OCI-LY7 (cell line): Measurements from ENCODE around the gene ATP8B4. TPM values are rescaled to one million over a fixed set of nuclear protein-coding genes. Genes with fewer than 3 reads are reported as not detected.

Experiments
- BruUV-seq: library from RNA; stranded (reverse); fragments of 400-500 nt; replicated peaks from 2 replicates; lab custom pipeline; 2021; lab: Mats Ljungman, UMichigan
- CTCF ChIA-PET: fragments of 300-600 bp; sonication (Branson Sonifier 250); formaldehyde crosslinking; loops from one replicate; lab custom pipeline; 2022; ENCODE audit warnings: antibody characterized with exemption; ENCODE audit not compliant: unreplicated experiment; lab: Charles Lee
- POLR2A ChIA-PET: fragments of 300-600 bp; sonication (Branson Sonifier 250); formaldehyde crosslinking; loops from one replicate; lab custom pipeline; 2022; ENCODE audit warnings: antibody characterized with exemption; lab: Charles Lee
- DNase-seq: peaks from one replicate; pipeline ENCODE4 v3.0.0-alpha.2; 2015; ENCODE audit warnings: low spot score
- H2AFZ ChIP-seq: fragments of 200-600 bp; sonication (generic), shearing (Covaris generic); 2 replicates; pipeline ENCODE4 v1.6.1; 2014; ENCODE audit warnings: mild to moderate bottlenecking, antibody characterized with exemption, low read length, moderate library complexity
- H3K27ac ChIP-seq: fragments of 200-600 bp; sonication (generic); 2 replicates; pipeline ENCODE4 v1.5.1; 2014; ENCODE audit warnings: mixed run types, low read depth, mild to moderate bottlenecking, moderate library complexity, low read length, inconsistent platforms; ENCODE audit not compliant: poor library complexity, severe bottlenecking
- H3K36me3 ChIP-seq: fragments of 200-600 bp; sonication (generic); 2 replicates; pipeline ENCODE4 v1.6.1; 2014; ENCODE audit warnings: mild to moderate bottlenecking, antibody characterized with exemption, low read length, moderate library complexity, mixed read lengths; ENCODE audit not compliant: insufficient read depth
- H3K4me1 ChIP-seq: fragments of 200-600 bp; sonication (generic); 2 replicates; pipeline ENCODE4 v1.5.1; 2014; ENCODE audit warnings: mild to moderate bottlenecking, low read length; ENCODE audit not compliant: insufficient read depth, poor library complexity, severe bottlenecking
- H3K4me2 ChIP-seq: fragments of 200-600 bp; sonication (generic); 2 replicates; pipeline ENCODE4 v1.6.1; 2014; ENCODE audit warnings: mild to moderate bottlenecking, low read length
- H3K4me3 ChIP-seq: fragments of 200-600 bp; sonication (generic); 2 replicates; pipeline ENCODE4 v1.5.1; 2014; ENCODE audit warnings: mild to moderate bottlenecking, low read depth, low read length; ENCODE audit not compliant: poor library complexity, severe bottlenecking
- H3K79me2 ChIP-seq: fragments of 200-600 bp; sonication (generic); 2 replicates; pipeline ENCODE4 v1.6.1; 2016; ENCODE audit warnings: low read depth, mild to moderate bottlenecking, low read length, moderate library complexity, mixed read lengths; ENCODE audit not compliant: insufficient read depth
- H3K9me2 ChIP-seq: fragments of 200-600 bp; sonication (generic); 2 replicates; pipeline ENCODE4 v1.6.1; 2016; ENCODE audit warnings: mild to moderate bottlenecking, low read length, mixed read lengths; ENCODE audit not compliant: insufficient read depth
- H3K9me3 ChIP-seq: fragments of 200-600 bp; sonication (generic); 2 replicates; pipeline ENCODE4 v1.6.1; 2014; ENCODE audit warnings: mild to moderate bottlenecking, mixed run types, low read length, mixed read lengths
- H4K20me1 ChIP-seq: fragments of 200-600 bp; sonication (generic); 2 replicates; pipeline ENCODE4 v1.6.1; 2014; ENCODE audit warnings: mild to moderate bottlenecking, antibody characterized with exemption, low read length, moderate library complexity, mixed read lengths; ENCODE audit not compliant: insufficient read depth
- EZH2phosphoT487 ChIP-seq: fragments of 200-600 bp; sonication (generic); IDR thresholded peaks from 2 replicates; pipeline ENCODE4 v1.6.1; 2018; ENCODE audit warnings: low read depth, borderline replicate concordance, mild to moderate bottlenecking, mixed run types, antibody characterized with exemption, low read length, moderate library complexity, mixed read lengths
- intact Hi-C: fragments of 100-400 bp; cut with micrococcal nuclease; formaldehyde crosslinking; loops from one replicate; pipeline ENCODE4 v1.10.0; 2022; ENCODE audit not compliant: unreplicated experiment
- total RNA-seq, 2 experiments: library from RNA; depleted of rRNA in 1 of 2; stranded (reverse); fragments of >200 nt in 1 of 2; shearing (Covaris generic) in 1 of 2; gene quantifications; 2 replicates each; pipeline ENCODE4 v1.2.3, GENCODE V29; 2014 to 2022
- TF ChIP-seq, protein P1 (sequence below): fragments of 200-600 bp; sonication (generic); conservative IDR thresholded peaks from 2 replicates; pipeline ENCODE4 v1.5.1; 2014; ENCODE audit warnings: mild to moderate bottlenecking, antibody characterized with exemption, low read length, moderate library complexity, mixed read lengths

Gene ATP8B4
- total RNA-seq, 2 experiments from 2014 or later: not detected

DNA sequence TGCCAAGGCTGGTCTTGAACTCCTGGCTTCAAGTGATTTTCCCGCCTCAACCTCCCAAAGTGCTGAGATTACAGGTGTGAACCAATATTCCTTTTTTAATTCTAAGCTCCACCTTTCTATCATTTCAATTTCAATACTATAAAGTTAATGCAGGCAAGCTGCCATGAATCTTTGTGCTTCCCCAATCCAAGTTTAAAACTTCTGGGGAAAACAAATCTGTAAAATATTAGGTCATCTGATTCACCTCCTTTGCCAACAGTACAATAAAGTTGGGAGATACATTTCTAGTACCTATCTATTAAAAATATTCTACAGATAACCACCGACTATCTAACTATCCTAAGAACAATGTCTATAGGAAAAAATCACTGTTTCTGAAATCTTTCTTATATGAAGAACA lies 102.1 kb downstream of the ATP8B4 start:
- no peaks in the 10 kb centered on the region for H3K4me1 ChIP-seq
- intact Hi-C loops: no loop called here
- POLR2A ChIA-PET: no interaction called here
- H4K20me1 ChIP-seq: no peaks in the 10 kb centered on the region
- H3K79me2 ChIP-seq: no peaks in the 10 kb centered on the region
- no peak overlapping the region for H2AFZ ChIP-seq
- H3K9me3 ChIP-seq: no peaks in the 10 kb centered on the region
- CTCF ChIA-PET: no interaction called here
- no peak overlapping the region for H3K4me3 ChIP-seq
- no peak overlapping the region for H3K4me2 ChIP-seq
- H3K9me2 ChIP-seq: no peaks in the 10 kb centered on the region
- H3K36me3 ChIP-seq: no peaks in the 10 kb centered on the region
- TF ChIP-seq, protein P1, sequence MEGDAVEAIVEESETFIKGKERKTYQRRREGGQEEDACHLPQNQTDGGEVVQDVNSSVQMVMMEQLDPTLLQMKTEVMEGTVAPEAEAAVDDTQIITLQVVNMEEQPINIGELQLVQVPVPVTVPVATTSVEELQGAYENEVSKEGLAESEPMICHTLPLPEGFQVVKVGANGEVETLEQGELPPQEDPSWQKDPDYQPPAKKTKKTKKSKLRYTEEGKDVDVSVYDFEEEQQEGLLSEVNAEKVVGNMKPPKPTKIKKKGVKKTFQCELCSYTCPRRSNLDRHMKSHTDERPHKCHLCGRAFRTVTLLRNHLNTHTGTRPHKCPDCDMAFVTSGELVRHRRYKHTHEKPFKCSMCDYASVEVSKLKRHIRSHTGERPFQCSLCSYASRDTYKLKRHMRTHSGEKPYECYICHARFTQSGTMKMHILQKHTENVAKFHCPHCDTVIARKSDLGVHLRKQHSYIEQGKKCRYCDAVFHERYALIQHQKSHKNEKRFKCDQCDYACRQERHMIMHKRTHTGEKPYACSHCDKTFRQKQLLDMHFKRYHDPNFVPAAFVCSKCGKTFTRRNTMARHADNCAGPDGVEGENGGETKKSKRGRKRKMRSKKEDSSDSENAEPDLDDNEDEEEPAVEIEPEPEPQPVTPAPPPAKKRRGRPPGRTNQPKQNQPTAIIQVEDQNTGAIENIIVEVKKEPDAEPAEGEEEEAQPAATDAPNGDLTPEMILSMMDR: no peak
- TF ChIP-seq EZH2phosphoT487: no peak
- no TSS peak for BruUV-seq
- no peak for DNase-seq
- no peak overlapping the region for H3K27ac ChIP-seq

DNA sequence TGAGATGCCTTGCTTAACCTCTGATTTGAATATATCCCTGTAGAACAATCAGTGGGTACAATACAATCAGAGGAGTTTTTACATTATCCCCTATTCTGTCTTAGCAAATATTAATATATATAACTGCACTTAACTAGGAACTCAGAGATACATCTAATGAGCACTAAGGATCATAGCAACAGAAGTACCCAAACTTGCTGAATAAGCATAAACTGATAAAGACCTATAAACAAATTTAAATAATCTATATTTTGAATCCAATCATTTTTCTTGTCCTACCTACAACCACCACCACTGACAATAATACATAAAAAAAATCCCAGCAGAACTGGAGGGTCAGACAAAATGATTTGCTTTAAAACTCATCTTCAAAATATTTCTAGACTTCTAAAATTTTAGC lies 106.2 kb downstream of the ATP8B4 start:
- Histone ChIP-seq H3K4me2 (no peak overlapping the region), H3K9me2 (no peaks in the 10 kb centered on the region), H2AFZ (no peak overlapping the region), H3K9me3 (no peaks in the 10 kb centered on the region), H3K4me1 (no peaks in the 10 kb centered on the region), H4K20me1 (no peaks in the 10 kb centered on the region), H3K79me2 (no peaks in the 10 kb centered on the region), H3K4me3 (no peak overlapping the region), H3K36me3 (no peaks in the 10 kb centered on the region), H3K27ac (no peak overlapping the region)
- intact Hi-C loops: no loop called here
- BruUV-seq: no TSS peak
- DNase-seq: no peak
- CTCF ChIA-PET: no interaction called here
- POLR2A ChIA-PET: no interaction called here
- TF ChIP-seq, protein P1: no peak
- TF ChIP-seq EZH2phosphoT487: no peak

DNA sequence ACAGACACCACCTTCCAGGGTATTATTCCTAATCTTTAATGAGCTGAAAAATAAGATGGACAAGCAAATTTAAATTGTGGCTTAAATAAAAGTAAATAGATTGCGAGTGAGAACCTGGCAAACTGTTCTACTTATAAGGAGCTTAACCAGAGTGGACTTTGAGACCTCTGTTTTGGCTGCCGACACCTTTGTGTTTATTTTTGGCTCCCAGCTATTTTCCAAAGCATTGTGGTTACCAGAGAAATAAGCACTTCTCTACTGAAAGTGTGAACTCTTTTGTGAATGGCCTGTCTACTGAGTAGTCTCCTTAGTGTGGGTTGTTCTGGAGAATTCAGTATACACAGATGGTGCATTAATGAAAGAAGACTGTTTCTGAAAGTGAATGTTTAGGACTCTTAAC lies 109.4 kb downstream of the ATP8B4 start:
- Histone ChIP-seq H3K4me3 (no peak overlapping the region), H4K20me1 (no peaks in the 10 kb centered on the region), H3K79me2 (no peaks in the 10 kb centered on the region), H3K4me1 (no peaks in the 10 kb centered on the region), H2AFZ (no peak overlapping the region), H3K9me2 (no peaks in the 10 kb centered on the region), H3K36me3 (no peaks in the 10 kb centered on the region), H3K9me3 (no peaks in the 10 kb centered on the region), H3K27ac (no peak overlapping the region), H3K4me2 (no peak overlapping the region)
- POLR2A ChIA-PET: no interaction called here
- CTCF ChIA-PET: no interaction called here
- no peak for DNase-seq
- no TSS peak for BruUV-seq
- intact Hi-C loops: no loop called here
- TF ChIP-seq EZH2phosphoT487: no peak
- TF ChIP-seq, protein P1: no peak
